HG02798 (cell line): ENCODE data around the gene HOXA11.

Experiments
- ATAC-seq: cut with Tn5 transposase; IDR thresholded peaks from one replicate; pipeline ENCODE4 v1.9.1; 2021; ENCODE audit warnings: mild to moderate bottlenecking; ENCODE audit not compliant: unreplicated experiment, poor library complexity

HOXA11 gene

DNA sequence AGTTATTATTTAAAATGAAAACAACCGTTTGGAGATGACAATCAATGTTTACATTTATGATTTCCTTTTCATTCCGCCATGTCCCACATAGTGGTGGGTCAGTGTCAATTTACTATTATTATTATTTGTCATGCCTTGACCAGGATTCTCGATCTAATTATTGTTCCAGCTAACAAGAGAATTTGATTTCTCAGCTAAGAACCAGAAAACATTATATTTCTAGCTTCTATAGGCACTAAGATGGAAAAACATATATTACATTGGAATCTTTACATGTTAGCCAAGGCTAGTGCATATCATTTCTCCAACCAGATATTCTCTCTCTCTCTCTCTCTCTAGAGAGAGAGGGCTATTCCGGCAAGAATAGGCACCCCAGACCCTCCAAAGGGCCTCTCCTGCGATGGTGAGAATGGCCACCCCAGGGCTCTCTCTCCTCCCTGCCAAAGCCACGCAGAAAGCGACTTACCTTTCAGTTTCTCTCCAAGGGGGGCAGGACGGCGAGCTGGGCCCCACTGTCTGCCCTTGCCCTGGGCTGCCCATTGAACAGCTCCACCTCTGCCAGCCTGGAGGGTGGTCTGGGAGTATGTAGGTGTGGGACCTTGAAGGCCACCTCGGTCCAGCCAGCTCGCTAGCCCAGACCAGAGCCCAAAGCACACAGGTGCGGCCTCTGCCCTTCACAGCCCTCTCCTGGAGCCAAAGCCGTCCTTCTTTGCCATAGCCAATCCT, 35.0 kb downstream of the HOXA11 start:
- peak; percentile 11 for ATAC-seq

DNA sequence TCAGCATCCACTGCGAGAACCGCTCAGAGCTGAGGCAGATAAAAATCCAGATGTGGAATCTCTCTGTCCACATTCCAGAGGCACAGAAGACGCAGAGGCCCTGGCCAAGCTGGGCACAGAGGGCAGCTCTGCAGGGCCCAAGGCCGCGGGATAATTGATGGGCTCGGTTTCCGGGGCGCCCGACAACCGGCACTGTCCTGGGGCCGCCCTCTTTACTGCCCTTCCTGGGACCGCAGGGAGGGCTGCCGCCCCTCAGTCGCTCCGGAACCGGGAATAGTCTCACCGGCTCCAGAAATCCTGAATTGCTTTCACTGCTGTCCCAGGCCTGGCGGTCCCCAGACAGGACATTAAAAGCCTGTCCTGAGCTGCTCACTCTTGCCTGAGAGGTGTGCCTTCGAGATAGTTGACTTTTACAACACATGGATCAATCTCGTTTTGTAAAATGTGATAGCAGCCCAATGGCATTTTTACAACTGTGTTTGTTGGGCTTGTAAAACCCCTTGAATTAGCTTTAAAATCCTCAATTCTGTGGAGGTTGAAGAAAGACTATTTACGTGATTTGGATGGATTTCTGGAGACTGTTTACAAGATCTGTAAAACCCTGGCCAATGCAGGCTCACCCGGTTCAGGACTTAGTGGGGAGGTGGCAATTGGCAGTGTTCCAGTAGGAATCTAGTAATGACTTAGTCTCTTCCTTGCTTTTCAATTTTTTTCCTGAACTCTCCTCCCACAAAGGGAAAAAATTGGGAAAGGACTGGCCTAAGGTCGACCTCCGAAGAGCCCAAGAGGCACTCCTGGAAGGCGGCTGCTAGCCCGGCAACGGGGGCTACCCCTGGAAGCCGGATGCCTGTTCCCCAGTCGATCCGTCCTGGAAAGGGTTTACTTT, 36.0 kb downstream of the HOXA11 start:
- no peak for ATAC-seq

DNA sequence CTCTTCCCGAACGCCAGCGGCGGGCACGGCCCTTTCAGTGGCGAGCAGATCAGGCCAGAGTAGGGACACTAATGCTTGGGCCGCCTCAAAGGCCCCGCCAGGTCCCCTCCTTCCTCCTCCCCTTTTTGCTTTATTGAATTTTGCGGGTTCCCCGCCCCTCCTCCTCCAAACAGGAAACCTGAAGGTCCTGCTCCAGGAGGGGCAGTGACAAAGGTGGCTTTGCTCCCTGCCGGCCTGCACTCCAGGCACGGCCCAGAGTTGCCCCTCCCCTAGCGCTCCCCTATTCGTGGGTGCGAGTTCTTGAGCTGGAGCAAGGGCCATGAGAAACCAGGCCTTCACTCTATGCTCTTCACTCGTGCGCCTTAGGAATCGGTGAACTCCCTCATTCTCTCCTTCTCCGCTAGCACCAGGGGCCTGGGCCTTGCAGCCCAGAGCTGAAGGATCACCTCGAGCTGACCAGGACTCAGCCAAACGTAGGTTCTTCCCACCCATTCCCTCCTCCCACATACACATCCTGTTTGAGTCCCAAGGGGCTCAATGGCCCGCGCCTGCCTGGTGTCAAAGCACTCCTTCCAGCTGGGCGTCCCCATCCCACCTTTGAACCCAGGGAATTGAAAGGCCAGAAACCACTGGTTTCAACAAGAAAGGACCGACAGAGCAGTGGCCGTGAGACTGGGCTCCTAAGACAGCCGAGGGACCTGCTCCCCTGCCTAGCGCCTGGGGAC, 36.8 kb downstream of the HOXA11 start:
- ATAC-seq, result no peak

DNA sequence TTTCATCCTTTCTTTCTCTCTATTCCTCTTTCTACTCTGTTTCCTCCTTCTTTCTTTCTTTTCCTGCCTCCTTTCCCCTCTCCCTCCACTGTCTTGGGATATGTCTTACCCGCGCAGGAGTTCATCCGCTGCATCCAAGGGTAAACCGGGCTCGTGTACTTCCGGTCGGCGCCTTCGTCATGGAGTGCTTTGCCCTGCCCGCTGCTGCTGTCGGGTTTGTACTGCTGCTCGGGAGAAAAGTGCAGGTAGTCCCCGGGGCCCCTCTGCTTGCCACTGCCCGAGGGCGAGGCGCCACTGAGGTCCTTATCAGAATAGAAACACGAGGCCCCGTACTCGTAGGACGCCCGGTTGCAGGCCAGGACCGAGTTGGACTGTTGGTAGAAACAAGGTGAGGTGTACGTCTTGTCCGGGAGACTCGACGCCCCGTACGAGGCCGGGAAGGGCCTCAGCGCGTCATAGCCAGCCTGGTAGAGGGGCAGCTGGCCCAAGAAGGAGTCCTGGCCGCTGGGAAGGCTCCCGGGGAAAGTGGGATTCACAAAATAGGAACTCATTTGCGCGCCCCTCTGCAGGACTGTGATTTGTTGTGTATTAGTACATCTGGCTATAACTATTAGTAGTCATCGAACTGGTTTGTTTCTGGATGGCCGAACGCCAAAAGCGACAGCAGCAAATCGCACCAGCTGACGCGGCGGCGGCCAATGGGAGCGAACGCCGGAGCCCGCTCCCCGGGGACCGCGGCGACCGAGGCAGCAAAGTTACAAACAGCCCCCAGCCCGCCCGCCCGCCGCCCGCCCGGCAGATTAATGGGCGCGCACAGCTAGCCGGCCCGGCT, 37.6 kb downstream of the HOXA11 start, which contains the start of gene HOXA6:
Gene HOXA6, minus strand, starts transcription at position 576 of the 832 bp plus-strand sequence. Its CDS starts 25 bp downstream, at position 551.
- ATAC-seq, result no peak

DNA sequence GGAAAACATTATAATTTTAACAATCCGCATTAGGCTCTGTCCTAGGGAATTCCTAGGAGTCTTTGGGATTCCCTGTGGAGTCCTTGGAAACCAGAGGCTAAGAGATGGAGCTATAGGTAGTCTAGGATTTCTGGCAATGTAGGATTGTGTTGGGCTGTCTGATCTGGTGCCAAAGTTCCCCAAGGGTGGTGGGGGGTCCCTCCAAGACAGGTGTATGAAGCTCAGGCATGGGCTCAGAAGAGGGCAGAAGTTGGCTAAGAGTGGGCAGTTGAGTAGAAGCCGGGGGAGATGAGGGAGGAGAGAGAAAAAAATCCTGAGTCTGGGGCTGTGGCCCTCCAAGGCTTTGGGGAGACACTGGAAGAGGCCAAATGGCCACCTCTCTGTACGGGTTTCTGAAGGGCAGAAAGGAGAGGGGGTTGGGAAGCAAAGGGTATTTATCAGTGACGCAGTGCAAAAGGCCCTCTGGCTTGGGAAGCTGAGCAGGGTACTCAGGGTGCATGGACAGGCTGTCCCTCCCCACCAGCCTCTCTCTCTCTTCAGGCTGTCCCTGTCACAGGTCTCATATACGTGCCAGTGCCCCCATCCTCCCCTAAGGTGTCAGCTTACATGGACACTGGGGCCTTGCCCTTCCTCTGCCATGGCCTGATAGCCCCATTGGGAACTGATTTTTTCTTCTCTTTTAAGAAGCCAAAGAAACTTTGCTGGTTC, 38.4 kb downstream of the HOXA11 start:
- no peak for ATAC-seq

- ATAC-seq, result no peak
Observed at GRCh38 chr7:27145914-27146412, 39.1 kb downstream of the HOXA11 start.

GRCh38 chr7:27145165-27145913, 39.7 kb downstream of the HOXA11 start:
- no peak for ATAC-seq

DNA sequence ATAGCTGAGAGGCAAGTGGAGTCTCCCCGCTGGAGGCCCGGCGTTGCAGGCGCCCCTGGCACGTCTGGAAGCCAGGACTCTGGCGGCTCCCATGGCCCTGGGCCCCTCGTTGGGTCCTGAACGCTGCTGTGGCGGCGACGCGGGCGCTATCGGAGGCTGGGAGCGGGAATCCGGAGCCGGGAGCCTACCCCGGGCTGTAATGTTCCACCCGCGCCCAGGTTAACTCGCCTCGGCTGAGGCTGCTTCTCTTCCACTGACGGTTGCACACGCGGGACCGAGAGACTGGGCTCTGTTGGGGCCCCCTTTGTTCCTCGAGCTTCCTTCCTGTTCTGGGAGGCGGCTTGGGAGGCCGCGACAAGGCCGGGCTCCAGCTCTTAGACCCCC, 40.3 kb downstream of the HOXA11 start:
- no peak for ATAC-seq

DNA sequence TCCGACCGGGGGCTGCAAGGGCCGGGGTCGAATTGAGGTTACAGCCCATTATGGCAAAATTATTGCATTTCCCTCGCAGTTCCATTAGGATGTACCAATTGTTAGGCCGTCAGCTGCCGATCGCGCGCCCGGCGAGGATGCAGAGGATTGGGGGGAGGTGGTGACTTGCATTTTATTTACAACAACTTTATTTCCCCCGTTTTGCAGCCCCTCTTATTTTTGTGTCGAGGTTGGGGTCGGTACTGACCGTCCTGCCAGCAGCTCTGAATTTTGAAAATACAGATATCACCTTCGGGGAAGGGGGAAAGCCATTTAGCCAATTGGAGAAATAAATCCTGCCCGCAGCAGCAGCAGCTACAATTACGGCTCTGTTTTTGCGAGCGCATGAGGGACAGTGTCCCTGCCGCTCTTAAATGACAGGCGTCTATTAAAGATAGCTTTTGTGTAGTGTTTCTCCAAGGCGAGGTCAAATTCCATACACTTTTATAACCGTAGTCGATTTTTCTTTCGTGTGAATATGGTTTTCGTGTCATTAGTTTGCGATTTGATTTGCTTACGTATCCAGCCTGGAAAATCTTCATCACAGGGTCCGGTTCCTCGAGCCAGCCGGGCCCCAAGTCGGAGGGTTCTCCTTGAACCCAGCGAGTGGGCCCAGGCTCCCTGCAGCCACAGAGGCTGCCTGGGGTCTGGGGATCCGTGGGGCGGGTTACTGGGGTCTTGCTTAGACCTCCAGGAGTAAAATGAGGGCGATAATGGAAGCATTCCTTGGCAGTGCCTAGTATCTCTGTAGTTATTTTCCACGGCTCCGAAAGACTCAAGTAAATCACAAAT, 40.9 kb downstream of the HOXA11 start:
- no peak for ATAC-seq

DNA sequence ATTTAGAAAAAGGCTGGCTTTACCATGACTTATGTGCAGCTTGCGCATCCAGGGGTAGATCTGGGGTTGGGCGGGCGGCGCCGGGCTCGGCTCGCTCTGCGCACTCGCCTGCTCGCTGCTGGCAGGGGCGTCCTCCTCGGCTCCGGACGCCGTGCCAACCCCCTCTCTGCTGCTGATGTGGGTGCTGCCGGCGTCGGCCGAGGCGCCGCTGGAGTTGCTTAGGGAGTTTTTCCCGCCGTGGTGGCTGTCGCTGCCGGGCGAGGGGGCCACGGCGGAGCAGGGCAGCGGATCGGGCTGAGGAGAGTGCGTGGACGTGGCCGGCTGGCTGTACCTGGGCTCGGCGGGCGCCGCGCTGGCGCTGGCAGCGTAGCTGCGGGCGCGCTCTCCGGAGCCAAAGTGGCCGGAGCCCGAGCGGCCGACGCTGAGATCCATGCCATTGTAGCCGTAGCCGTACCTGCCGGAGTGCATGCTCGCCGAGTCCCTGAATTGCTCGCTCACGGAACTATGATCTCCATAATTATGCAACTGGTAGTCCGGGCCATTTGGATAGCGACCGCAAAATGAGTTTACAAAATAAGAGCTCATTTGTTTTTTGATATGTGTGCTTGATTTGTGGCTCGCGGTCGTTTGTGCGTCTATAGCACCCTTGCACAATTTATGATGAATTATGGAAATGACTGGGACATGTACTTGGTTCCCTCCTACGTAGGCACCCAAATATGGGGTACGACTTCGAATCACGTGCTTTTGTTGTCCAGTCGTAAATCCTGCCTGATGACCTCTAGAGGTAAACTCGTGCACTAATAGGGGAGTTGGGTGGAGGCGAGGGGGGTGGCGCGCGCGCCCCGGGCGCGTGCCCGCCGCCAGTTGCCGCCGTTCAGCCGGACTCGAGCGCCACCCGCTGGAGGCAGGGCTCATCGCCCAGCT, 41.7 kb downstream of the HOXA11 start, which contains the start of gene HOXA5:
Gene HOXA5, minus strand, starts transcription at position 659 of the 927 bp plus-strand sequence. Its CDS starts 74 bp downstream, at position 585.
- ATAC-seq, result no peak

DNA sequence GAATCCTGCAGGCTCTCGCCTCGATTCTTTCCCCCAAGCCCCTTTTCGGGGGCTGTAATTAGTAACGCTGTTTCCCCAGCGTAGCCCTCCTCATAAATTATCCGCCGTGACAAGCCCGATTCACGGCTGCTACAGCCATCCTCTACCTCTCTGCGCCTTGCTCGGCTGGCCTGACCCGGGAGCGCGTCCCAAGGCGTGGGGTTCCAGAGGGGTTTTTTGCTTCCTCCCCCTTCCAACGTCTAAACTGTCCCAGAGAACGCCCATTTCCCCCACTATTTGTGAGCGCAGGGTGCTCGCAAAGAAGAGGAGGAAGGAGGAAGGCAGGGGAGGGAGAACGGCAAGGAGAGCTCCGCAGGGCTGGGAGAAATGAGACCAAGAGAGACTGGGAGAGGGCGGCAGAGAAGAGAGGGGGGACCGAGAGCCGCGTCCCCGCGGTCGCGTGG, 42.4 kb downstream of the HOXA11 start:
- no peak for ATAC-seq

GRCh38 chr7:27141923-27142579, 43.0 kb downstream of the HOXA11 start:
- no peak for ATAC-seq

GRCh38 chr7:27141137-27141922, 43.7 kb downstream of the HOXA11 start:
- no peak for ATAC-seq

GRCh38 chr7:27140126-27140857, 44.7 kb downstream of the HOXA11 start:
- no peak for ATAC-seq
